ENCODE measurements around the gene PON3.

Gene PON3

DNA sequence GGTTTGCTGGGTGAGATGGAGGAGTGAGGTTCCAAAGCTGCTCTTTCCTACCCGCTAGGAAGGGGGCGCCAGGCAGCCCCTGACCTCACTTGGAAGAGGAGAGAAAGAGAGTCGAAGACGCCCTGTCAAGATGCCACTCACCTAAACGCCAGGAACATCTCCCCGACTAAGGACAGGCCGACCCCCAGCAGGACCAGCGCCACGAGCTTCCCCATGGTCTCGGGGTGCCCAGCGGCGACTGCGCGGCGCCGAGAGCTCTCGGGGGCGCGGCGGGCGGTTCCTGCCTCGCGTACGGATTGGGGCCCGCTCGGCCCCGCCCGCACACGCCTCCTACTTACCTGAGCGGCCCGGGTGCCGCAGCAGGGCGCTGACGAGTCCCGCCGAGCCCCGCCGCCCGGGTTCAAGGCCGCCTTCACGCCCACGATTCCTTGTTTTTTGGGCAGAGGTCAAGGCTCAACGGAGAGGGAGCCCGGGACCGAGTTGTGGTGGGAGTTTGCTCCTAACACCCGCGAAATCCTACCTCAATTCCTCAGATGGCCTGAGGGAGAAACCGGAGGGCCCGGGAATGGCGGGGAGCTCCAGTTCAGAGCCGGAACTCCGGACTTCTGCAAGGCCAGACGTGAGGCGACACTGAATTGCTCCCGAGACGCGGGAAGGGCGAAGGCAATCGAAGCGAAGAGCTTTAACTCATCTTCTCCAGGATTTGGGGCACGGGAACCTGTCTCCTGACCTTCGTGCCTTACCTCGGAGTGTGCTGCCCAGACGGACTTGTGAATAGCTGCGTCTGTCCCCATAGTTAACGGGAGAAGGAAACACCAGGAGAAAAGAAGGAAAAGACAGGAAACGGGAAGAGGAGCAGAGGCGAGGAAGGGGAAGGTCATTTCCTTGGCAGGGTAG is at the start of gene PON3:
Gene PON3 (minus strand): TSS at position 240 of the 897 bp plus-strand sequence. CDS start 25 bp downstream, at position 215.
- DNase-seq, result peak; percentile 45 to 51

DNA sequence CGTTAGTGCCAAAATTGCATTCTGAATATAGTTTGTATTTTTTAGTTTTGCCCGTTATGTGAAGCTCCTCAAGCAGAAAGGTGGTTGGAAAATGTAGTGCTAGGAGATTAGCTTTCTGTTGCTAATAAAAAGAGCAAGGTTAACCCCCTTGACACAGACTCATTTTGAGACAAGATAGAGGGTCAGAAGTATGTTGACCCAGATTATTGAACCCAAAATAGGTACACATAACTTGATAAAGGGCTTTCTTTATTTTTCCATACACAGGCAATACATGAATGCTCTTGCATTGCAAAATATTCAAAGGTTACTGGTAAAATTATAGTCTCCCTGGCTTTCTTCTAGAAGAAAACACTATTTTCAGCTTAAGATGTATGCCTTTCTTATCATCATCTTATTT is 48.6 kb upstream of the PON3 start:
- no peak for DNase-seq

DNA sequence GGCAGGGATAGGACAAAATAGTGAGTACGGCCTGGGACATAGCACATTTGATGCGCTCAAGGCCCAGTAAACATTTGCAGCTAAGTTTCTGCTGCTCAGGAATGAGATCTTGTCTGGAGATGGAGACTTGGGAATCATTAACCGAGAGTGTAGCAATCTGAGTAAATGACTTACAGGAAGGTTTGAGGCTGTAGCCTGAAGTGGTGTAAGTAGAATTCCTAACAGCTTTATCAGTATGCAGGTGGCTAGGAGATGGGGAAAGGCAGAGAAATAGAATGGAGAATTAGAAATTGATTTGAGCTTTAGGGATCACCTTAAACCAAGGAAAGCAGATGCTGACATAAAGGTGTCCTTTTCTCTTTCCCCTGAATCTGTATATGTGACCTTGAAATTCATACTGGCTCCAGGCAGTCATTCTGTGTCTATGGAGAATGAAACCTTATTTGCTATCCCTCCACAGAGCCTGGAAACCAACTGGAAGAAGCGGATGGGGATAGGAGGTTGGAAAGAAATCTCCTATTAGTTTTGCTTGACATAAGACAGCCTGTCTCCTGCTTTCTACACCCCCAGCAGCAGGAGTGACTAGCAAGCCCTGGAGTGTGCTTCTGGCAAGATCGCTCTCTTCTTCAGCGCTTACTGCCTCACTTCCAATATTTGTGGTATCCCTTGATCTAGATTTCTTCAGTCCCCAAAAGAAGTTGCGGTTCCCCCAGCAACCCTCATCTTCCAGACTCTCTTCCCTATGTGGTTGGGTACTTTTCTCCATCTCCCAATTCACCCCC is 45.1 kb upstream of the PON3 start:
- no peak for DNase-seq

DNA sequence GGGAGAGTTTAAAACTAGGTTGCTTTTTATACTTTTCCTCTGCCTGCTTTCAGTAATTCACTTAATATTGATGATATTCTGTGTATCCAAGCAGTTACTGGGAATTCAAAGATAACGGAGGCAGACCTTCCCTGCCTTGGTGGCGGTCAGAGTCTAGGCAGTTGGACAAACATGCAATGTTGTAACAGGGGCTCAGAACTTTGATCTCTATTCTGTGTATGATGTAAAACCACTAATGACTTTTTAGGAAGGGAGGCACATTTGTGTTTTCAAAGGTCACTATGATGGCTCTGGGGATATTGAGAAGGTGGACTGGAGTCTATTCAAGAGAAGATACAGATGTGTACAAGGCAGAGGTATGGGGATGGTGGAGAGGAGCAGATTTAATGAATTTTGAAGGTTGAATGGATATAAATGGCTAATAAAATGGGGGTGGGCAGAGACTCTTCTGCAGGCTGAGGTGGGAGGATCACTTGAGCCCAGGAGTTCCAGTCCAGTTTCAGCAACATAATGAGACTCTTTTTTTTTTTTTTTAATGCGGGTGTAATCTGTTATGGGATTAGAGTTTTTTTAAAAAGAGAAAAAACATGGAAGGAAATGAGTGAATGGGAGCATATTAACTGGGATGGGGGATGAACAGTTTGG is 44.3 kb upstream of the PON3 start:
- DNase-seq, result no peak

DNA sequence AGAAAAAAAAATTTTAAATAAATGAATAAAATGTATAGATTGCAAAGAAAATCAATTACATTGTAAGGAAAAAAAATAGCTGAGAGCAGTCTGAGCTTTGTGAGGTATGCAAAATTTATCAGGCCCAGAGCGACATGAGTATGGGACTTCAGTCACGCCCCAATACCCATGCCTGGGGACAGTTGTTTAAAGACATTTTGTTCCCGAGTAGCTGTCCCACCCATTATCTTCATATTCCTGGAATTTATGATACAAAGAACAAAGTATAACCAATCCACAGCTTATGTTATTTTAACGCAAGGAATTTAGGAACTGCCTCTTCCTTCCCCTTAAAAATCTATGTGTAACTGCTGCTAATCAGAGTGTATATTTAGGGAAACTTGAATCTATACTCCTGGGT is 40.2 kb upstream of the PON3 start:
- no peak for DNase-seq

DNA sequence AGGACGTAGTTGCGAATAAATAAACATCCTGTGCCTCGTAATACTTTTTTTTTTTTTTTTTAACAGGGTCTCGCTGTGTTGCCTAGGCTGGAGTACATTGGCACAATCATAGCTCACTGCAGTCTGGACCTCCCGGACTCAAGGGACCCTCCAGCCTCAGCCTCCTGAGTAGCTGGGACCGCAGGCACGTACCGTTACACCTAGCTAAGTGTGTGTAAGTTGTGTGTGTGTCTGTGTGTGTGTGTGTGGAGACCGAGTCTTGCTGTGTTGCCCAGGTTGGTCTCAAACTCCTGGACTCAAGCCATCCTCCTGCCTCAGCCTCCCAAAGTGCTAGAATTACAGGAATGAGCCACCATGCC is 39.2 kb upstream of the PON3 start:
- DNase-seq, result no peak

DNA sequence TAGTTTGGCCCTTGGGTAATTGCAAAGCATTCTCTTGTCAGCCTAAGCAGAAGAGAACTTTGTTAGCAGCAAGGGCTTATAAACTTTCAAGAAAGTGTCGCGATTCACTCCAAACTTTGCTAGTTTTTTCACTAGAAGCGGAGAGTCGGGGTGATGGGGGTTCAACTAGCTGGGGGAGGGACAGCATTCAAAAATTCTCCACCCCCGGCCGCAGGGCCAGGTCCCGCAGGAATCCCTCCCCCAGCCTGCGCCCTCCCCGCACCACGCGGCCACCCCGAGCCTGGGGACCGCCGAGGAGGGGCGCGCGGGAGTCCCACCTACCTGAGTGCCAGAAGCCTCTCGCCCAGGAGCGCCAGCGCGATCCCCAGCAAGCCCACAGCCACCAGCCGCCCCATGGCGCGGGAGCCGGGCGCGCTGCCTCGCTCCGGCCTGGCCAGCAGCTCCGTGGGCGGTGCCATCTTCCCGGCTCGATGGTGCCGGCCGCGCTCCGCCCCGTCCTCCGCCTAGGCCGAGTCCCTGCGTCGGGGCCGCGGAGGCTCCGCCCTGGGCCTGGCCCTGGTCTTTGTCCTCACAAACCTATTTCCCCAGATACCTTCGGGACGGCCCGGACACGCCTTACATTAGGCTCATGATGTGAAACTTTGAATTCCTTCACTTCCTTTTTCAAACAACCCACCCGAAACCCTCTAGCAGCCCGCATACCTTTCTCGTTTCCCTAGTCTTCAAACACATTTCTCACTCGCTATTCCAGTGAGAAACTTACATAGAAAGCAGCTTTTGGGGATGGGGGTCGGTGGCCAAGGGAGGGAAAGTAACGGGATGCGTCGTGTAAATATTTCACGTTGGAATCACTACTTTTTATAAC is 38.6 kb upstream of the PON3 start, which contains the start of gene PON2:
Gene PON2 (minus strand): TSS at position 472 of the 865 bp plus-strand sequence. CDS start 77 bp downstream, at position 395.
- DNase-seq, result peak; percentile 52 to 67

DNA sequence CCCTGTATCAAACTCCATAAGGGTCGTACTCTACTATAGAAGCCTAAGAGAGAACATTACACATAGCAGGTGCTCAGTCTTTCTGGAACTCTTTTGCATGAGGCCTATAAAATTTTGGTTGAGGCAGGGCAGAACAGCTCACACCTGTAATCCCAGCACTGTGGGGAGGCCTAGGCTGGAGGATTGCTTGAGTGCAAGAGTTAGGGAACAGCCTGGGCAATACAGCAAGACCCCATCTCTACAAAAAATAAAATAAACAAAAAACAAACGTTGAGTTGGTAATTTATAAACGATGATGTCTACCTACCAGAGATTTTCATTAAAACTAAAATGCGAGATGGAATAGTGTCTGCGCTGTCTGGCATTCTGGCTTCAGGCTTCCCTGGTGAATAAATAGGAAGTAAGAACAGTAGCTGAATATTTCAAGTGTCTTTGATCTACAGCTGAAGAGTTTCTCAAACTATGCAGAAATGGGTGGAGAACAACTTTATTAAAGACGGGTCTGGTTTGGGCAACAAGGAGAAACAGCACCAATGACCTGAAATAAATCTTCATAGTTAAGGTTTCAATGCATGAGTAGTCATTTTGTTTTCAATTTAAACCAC is 37.9 kb upstream of the PON3 start:
- no peak for DNase-seq

DNA sequence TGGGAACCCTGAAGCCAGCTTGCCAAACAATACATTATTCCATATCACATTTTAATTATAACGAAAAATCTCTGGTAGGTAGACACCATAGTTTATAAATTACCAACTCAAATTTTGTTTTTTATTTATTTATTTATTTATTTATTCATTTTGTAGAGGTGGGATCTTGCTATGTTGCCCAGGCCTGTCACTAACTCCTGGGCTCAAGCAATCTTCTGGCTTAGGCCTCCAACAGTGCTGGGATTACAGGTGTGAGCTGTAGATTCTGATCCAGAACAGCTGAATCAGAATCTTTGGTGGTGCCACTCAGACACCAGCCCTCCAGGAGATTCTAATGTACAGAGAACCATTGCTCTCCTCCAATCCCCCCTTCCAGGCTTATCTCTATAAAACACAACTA is 37.0 kb upstream of the PON3 start:
- no peak for DNase-seq

DNA sequence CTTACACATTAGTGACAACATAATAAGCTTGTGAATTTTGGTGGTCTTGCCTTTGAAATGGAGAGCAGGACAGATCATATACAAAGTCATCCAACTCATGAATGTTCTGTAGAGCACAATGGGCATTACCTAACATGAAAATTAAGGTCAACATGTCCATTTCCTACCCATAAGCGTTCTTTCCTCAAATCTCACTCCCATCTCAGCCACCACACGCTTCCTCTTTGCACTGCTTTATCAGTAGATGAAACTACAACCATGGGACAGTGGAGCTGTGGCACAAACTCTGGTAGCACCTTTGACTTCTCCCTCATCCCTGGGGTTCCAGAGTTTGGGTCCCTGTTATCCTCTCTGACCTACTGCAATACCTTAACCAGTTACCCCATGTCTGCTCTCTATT is 36.4 kb upstream of the PON3 start:
- no peak for DNase-seq

DNA sequence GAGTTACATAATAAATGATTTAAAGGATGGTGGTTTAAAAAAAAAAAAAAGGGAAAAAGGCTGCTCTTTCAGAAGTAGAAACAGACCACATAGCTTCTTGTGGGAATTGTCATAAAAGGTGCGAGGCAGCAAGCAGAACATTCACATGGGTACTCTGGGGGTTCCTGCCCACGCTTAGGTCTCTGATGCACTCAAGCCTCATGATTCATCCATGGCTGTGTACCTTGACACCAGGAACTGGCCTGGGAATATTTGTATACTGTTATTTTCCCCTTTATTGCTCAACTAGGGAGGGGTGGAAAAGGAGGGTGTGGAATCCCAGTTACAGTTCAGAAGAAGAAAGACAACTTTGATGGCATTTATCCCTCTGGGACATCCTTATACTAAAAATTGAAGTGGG is 34.7 kb upstream of the PON3 start:
- no peak for DNase-seq

DNA sequence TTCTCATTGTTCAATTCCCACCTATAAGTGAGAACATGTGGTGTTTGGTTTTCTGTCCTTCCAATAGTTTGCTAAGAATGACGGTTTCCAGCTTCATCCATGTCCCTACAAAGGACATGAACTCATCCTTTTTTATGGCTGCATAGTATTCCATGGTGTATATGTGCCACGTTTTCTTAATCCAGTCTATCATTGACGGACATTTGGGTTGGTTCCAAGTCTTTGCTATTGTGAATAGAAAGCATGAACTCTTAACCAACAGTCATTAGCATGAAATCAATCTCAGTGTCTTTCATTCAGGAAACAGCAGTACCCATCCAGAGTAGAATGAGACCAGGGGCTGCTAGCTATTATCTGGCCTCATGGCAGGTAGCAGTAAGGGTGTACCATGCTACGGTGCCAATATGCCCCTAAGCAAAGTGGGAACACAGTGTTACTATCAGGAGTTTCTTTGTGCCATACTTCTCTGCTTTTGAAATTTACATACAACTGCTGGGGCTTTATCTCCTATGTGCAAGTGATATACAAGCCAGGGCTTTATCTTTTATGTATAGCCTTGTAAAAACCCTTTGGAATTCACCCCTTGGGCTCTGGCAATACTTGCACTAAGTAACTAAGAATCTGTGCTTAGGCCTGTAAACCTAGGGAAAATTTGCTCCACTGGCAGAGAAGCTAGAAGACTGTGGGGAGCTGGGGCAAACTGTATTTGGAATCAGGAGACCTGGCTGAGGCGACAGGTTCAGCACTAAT is 33.2 kb upstream of the PON3 start:
- DNase-seq, result no peak

DNA sequence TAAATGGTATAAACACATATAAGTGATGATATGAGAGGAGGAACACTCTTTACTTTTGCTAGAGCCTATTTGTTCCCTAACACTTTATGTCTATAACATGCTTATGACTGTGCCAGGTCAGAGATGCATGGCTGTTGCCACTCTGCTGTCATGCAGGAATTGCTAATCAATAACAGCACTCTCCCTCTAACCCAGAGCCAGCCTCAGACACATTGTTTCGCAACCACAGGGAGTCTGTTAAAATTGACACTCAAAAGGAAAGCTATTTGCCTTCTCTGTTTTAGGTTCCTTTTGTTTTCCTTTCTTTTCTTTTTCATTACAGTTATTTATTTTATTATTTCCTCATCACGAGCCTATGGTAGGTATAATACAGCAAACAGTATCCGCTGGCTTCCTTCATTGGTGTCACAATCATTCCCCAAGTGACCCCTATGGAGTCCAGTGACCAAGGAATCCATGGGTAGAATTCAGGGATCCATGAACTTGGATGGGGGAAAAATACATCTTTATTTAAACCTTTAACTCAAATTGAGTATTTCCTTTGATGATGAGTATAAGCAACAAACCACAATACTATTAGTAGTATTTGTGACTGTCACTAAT is 31.8 kb upstream of the PON3 start:
- DNase-seq, result no peak

DNA sequence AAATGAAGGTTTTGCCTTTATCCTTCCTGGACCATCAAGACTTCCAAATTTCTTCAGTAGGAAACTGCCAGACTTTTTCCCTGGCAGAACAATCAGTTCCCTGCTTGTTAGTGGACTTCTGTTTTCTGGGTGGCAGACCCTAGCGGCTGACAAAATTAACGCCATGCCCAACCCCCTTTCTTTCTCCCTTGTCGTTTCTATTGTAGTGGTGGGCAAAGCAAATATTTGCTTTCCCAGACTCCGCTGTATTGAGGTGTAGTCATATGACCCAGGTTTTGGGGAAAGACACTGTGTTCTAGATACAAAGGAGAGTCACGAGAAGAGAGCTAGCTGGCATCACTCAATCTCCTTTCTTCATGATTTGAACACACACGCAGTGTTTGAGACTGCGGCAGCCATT is 31.0 kb upstream of the PON3 start:
- DNase-seq, result no peak

DNA sequence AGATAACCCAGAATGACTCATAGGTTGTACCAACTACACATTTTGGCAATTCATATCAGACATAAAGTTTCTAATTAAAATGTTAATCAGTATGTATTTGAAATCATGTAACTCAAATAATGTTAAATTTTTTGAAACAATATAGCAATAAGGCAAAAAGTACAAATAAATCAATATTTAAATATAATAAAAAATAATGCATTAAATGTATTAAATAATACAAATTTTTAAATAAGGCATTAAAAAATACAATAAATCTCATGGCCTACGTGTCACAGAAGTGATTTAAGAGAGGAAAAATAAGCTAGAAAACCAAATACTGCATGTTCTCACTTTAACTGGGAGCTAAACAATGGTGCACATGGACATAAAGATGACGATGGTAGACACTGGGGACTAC is 29.5 kb upstream of the PON3 start:
- DNase-seq, result no peak

DNA sequence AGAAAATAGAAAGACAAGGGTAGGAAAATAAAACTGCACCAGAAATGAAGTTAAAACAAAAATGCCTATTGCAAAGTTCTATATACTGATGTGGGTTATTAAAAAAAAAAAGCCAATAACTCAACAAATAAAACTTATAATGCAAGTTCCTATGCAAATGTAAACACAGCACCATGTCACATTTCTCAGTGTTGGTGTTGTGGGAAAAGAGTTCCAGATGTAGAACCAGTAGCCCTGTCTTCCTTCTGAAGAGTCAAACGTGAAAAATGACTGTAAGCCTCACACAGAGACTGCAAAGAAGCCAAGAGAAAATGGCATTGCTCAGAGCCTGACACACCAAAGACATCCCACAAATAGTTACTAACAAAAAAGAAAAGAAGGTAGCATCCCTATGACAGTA is 28.5 kb upstream of the PON3 start:
- DNase-seq, result no peak

DNA sequence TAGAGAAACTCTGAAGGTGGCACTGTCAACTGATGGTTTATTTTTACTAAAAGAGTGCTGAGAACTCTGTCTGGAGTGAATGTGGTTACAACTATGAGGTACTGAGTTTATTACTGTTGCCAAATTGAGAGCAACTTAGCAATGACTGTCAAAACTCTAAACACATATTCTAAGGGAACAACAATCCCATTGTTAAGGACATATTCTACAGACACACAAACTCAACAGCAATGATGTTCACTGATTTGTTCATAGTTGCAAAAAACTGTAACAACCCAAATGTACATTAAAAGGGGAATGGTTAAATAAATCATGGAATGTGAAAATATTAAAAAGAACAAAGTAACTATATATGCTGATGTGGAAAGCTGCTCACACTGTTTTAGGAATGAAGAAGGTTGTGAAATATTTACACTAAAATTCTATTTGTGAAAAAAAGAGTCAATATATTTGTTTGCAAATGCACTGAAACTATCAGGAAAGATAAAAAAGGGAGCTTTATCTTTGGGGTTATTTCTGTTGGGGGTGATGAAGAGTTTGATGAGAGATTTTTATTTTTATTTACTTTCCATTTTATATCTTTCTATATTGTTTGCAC is 25.8 kb upstream of the PON3 start:
- DNase-seq, result no peak

DNA sequence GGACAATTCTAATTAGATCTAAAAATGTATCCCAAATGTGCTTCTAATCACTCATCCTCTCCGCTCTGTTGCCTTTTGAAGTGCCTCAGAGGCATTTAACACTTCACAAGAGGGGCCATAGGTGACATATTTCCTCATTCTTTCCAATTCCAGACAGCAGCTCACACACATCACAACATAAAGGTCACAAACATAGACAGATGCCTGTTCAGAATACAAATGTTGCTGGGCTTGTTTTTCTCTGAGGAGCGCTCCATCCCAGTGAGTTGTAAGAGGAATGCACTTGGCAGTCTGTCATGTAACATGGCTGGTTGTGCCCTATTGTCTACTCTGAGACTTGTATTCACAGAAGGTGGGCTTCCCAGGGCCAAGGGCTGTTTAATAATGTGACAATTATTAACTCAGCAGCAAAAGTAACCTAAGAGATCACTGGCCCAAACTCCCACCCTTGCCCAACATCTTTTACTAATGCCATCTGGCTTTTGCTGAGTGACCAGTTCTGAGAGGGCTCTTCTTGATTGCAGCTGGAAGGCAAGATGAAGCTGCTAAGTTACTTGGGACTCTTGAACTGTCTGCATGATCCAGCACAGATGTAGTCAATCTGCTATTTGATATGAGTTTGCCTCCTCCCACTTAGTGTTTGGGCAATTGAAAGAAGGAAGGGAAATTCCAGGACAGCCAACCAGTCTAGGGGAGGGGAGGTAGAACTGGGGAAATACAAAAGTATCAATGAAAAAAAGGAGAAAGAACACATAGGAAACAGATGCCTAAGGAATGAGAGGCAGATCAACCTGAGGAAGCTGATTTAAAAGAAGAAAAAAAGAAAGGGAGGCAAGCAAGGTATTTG is 25.0 kb upstream of the PON3 start:
- DNase-seq, result no peak

DNA sequence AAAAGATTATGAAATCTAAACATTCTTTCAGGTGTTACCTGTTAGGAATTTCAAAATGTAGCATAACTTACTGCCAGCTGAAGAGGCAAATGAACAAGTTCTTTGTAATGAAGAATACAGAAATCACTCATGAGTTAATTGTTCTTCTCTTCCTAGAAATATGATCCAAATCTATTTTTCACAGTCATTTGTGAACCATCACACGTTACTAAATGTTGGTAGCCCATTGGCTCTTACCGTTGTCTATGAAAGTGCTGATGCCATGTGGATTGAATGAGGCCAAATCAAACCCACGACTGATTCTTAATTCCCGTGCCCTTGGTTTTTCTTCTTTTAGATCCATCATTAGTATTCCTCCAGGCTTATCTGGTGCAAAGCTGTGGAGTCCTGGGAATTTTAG is 15.9 kb upstream of the PON3 start:
- no peak for DNase-seq

DNA sequence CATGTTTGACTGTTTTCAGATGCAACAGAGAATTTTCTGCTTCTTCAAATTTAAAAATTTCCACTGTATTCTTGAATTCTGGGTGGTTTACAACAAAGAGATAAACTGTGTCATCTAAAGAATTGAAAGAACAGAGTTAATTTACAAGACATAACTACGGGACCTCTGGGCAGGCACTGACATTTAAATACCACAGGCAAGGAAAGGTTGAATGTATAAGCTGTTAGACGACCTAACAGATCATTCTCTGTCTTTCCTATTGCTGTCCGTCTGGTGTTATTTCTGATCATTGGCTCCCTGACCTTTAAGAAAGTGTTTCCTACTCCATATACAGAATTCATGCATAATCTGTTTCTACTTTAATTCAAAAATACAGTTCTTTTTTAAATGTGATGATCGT is 15.5 kb upstream of the PON3 start:
- DNase-seq, result no peak

Data from activated T-cell treated with anti-CD3 and anti-CD28 coated beads, Interleukin-2, amount 50 U/mL, for 48 hours (primary cell).